Muscle layer of duodenum (tissue), 2 donors: ENCODE results near the gene TEX14.
A peak's percentile ranks its signal among the peaks of the same experiment; 100 is the strongest.

Source experiments
- H3K27ac ChIP-seq: one replicate; pipeline ENCODE4 v1.7.0; 2013; ENCODE audit warnings: mild to moderate bottlenecking, low read length
- H3K27me3 ChIP-seq: one replicate; pipeline ENCODE4 v1.7.0; 2013; ENCODE audit warnings: low read depth, mild to moderate bottlenecking, control low read depth, low read length
- H3K36me3 ChIP-seq, 2 donors: one replicate each; pipeline ENCODE4 v1.7.0; 2013; ENCODE audit warnings: low read length in 2 of 2, control low read depth in 1 of 2, mild to moderate bottlenecking in 1 of 2; ENCODE audit not compliant: insufficient read depth in 2 of 2, control insufficient read depth in 1 of 2
- H3K4me1 ChIP-seq, 2 donors: one replicate each; pipeline ENCODE4 v1.7.0; 2013; ENCODE audit warnings: low read length in 2 of 2, mild to moderate bottlenecking in 2 of 2, control low read depth in 1 of 2, moderate library complexity in 1 of 2; ENCODE audit not compliant: insufficient read depth in 2 of 2, control insufficient read depth in 1 of 2
- H3K4me3 ChIP-seq, 2 donors: one replicate each; pipeline ENCODE4 v1.7.0; 2013; ENCODE audit warnings: low read length in 2 of 2, low read depth in 1 of 2, mild to moderate bottlenecking in 1 of 2
- H3K9me3 ChIP-seq, 2 donors: one replicate each; pipeline ENCODE4 v1.7.0; 2013; ENCODE audit warnings: low read length in 2 of 2, control low read depth in 1 of 2, mild to moderate bottlenecking in 1 of 2; ENCODE audit not compliant: control insufficient read depth in 1 of 2
- donor health status: healthy.

The TEX14 gene

GRCh38 chr17:58691701-58692238 lies at the start of gene TEX14:
Gene TEX14 (minus strand): TSS chr17:58692045. CDS start chr17:58652001, 40,044 bp downstream.
- H3K4me1 ChIP-seq = peaks cover 6 to 12% of the 10 kb centered on the region in 2 donors
- no peaks in the 10 kb centered on the region for H3K9me3 ChIP-seq
- peak within 1 kb of the TSS; percentile 78 to 92 for H3K4me3 ChIP-seq
- H3K27me3 ChIP-seq = no peaks in the 10 kb centered on the region
- peaks cover 0 to 3% of the 10 kb centered on the region in 2 donors for H3K36me3 ChIP-seq
- peak within 1 kb of the TSS; percentile 86 for H3K27ac ChIP-seq

- Histone ChIP-seq H3K4me1 (no peaks in the 10 kb centered on the region), H3K9me3 (no peaks in the 10 kb centered on the region), H3K36me3 (no peaks in the 10 kb centered on the region), H3K27me3 (no peaks in the 10 kb centered on the region), H3K4me3 (no peak overlapping the region), H3K27ac (no peak overlapping the region)
Observed at GRCh38 chr17:58741121-58741625, 49.3 kb upstream of the TEX14 start.

- no peaks in the 10 kb centered on the region for H3K27me3 ChIP-seq
- H3K9me3 ChIP-seq = no peaks in the 10 kb centered on the region
- H3K36me3 ChIP-seq = peaks cover 0 to 3% of the 10 kb centered on the region in 2 donors
- H3K27ac ChIP-seq = no peak overlapping the region
- H3K4me3 ChIP-seq = no peak overlapping the region
- no peaks in the 10 kb centered on the region for H3K4me1 ChIP-seq
Observed at GRCh38 chr17:58734811-58735210, 43.0 kb upstream of the TEX14 start.

GRCh38 chr17:58734040-58734439 lies 42.2 kb upstream of the TEX14 start:
- Histone ChIP-seq H3K36me3 (peaks cover 0 to 3% of the 10 kb centered on the region in 2 donors), H3K4me1 (no peaks in the 10 kb centered on the region)

GRCh38 chr17:58730937-58731336 lies 39.1 kb upstream of the TEX14 start:
- Histone ChIP-seq H3K4me3 (no peak overlapping the region), H3K27me3 (no peaks in the 10 kb centered on the region), H3K27ac (no peak overlapping the region), H3K36me3 (peaks cover 0 to 3% of the 10 kb centered on the region in 2 donors), H3K9me3 (no peaks in the 10 kb centered on the region), H3K4me1 (no peaks in the 10 kb centered on the region)

More at GRCh38 chr17:58734040-58734439, 42.2 kb upstream of the TEX14 start:
- Histone ChIP-seq H3K27ac (no peak overlapping the region), H3K9me3 (no peaks in the 10 kb centered on the region), H3K27me3 (no peaks in the 10 kb centered on the region), H3K4me3 (no peak overlapping the region)

GRCh38 chr17:58728798-58729197 lies 37.0 kb upstream of the TEX14 start:
- Histone ChIP-seq H3K36me3 (no peaks in the 10 kb centered on the region), H3K9me3 (no peaks in the 10 kb centered on the region), H3K4me1 (no peaks in the 10 kb centered on the region), H3K4me3 (no peak overlapping the region), H3K27ac (no peak overlapping the region), H3K27me3 (no peaks in the 10 kb centered on the region)

GRCh38 chr17:58722696-58723095 lies 30.9 kb upstream of the TEX14 start:
- no peaks in the 10 kb centered on the region for H3K9me3 ChIP-seq
- H3K36me3 ChIP-seq = peaks cover 3 to 13% of the 10 kb centered on the region in 2 donors

GRCh38 chr17:58722274-58722673 lies 30.4 kb upstream of the TEX14 start:
- H3K36me3 ChIP-seq = peaks cover 3 to 13% of the 10 kb centered on the region in 2 donors

More at GRCh38 chr17:58722696-58723095, 30.9 kb upstream of the TEX14 start:
- Histone ChIP-seq H3K4me3 (no peak overlapping the region), H3K4me1 (no peaks in the 10 kb centered on the region), H3K27ac (no peak overlapping the region), H3K27me3 (no peaks in the 10 kb centered on the region)

GRCh38 chr17:58710948-58711552 lies 19.2 kb upstream of the TEX14 start:
- Histone ChIP-seq H3K4me1 (no peaks in the 10 kb centered on the region), H3K27ac (no peak overlapping the region), H3K27me3 (no peaks in the 10 kb centered on the region), H3K4me3 (no peak overlapping the region), H3K36me3 (no peaks in the 10 kb centered on the region), H3K9me3 (no peaks in the 10 kb centered on the region)

More at GRCh38 chr17:58722274-58722673, 30.4 kb upstream of the TEX14 start:
- Histone ChIP-seq H3K27me3 (no peaks in the 10 kb centered on the region), H3K4me1 (no peaks in the 10 kb centered on the region), H3K4me3 (no peak overlapping the region), H3K9me3 (no peaks in the 10 kb centered on the region), H3K27ac (no peak overlapping the region)

GRCh38 chr17:58706351-58707140 lies 14.7 kb upstream of the TEX14 start:
- Histone ChIP-seq H3K27ac (no peak overlapping the region), H3K9me3 (no peaks in the 10 kb centered on the region), H3K4me1 (no peaks in the 10 kb centered on the region), H3K27me3 (no peaks in the 10 kb centered on the region), H3K36me3 (peaks cover 0 to 8% of the 10 kb centered on the region in 2 donors), H3K4me3 (no peak overlapping the region)

GRCh38 chr17:58703916-58704286 lies 12.1 kb upstream of the TEX14 start:
- H3K4me3 ChIP-seq = no peak overlapping the region
- H3K36me3 ChIP-seq = peaks cover 0 to 19% of the 10 kb centered on the region in 2 donors
- no peaks in the 10 kb centered on the region for H3K9me3 ChIP-seq
- no peak overlapping the region for H3K27ac ChIP-seq
- H3K27me3 ChIP-seq = no peaks in the 10 kb centered on the region
- H3K4me1 ChIP-seq = no peaks in the 10 kb centered on the region
